Lower lobe of right lung (tissue), 2 donors: ENCODE data around the gene SEZ6L. TPM values are rescaled to one million over a fixed set of nuclear protein-coding genes. Genes with fewer than 3 reads are reported as not detected.

ENCODE experiments used
- ATAC-seq, 2 donors: fragments of 200-7000 bp; cut with Tn5 transposase; one replicate each; pipeline ENCODE4 v1.9.1; 2020 to 2022; ENCODE audit warnings: mild to moderate bottlenecking in 2 of 2, moderate library complexity in 2 of 2
- DNase-seq: peaks from one replicate; pipeline ENCODE4 v3.0.0-alpha.2; 2020
- H3K27ac ChIP-seq: fragments of 200-600 bp; one replicate; pipeline ENCODE4 v1.8.0; 2022
- H3K27me3 ChIP-seq: fragments of 200-600 bp; one replicate; pipeline ENCODE4 v1.8.0; 2022; ENCODE audit warnings: low read depth
- H3K36me3 ChIP-seq: fragments of 200-600 bp; one replicate; pipeline ENCODE4 v1.8.0; 2022; ENCODE audit warnings: mild to moderate bottlenecking
- H3K4me1 ChIP-seq: fragments of 200-600 bp; one replicate; pipeline ENCODE4 v1.8.0; 2022
- H3K4me3 ChIP-seq: fragments of 200-600 bp; one replicate; pipeline ENCODE4 v1.8.0; 2022; ENCODE audit warnings: mild to moderate bottlenecking
- H3K9me3 ChIP-seq: fragments of 200-600 bp; one replicate; pipeline ENCODE4 v1.8.0; 2022
- CTCF ChIP-seq: fragments of 200-600 bp; IDR thresholded peaks from one replicate; pipeline ENCODE4 v1.8.0; 2022; ENCODE audit warnings: antibody characterized with exemption, mild to moderate bottlenecking
- intact Hi-C: fragments of 100-400 bp; cut with DNase I; formaldehyde crosslinking; loops from one replicate; pipeline ENCODE4 v1.11.0; 2022
- total RNA-seq: library from RNA; stranded (reverse); fragmentation: NEBNext Ultra II Directional; extraction: Animal tissue kit (Norgen Biotek cat#: 25700); gene quantifications from one replicate; pipeline ENCODE4 v1.2.1, GENCODE V29; 2021
- donor health status: DM: no; HTN: yes; CAD: no; lungs with severe emphysema.

The SEZ6L gene
- total RNA-seq, 1 donor from 2014 or later, result 0.24 TPM

- DNase-seq (no peak), ATAC-seq (no peak)
- intact Hi-C loops, result no loop called here
- H3K9me3 ChIP-seq, result no peaks in the 10 kb centered on the region
- no peak for TF ChIP-seq CTCF
- no peak overlapping the region for H3K4me3 ChIP-seq
- H3K4me1 ChIP-seq, result no peaks in the 10 kb centered on the region
- peaks cover 11% of the 10 kb centered on the region for H3K27me3 ChIP-seq
- no peak overlapping the region for H3K27ac ChIP-seq
- H3K36me3 ChIP-seq, result no peaks in the 10 kb centered on the region
Measured at GRCh38 chr22:26292667-26292995, 123.4 kb downstream of the SEZ6L start.

GRCh38 chr22:26295563-26296126, 126.4 kb downstream of the SEZ6L start:
- Histone ChIP-seq H3K9me3 (no peaks in the 10 kb centered on the region), H3K27ac (no peak overlapping the region), H3K4me1 (no peaks in the 10 kb centered on the region), H3K27me3 (peaks cover 7% of the 10 kb centered on the region), H3K4me3 (no peak overlapping the region), H3K36me3 (no peaks in the 10 kb centered on the region)
- intact Hi-C loops, result no loop called here
- ATAC-seq (no peak), DNase-seq (no peak)
- no peak for TF ChIP-seq CTCF

DNA sequence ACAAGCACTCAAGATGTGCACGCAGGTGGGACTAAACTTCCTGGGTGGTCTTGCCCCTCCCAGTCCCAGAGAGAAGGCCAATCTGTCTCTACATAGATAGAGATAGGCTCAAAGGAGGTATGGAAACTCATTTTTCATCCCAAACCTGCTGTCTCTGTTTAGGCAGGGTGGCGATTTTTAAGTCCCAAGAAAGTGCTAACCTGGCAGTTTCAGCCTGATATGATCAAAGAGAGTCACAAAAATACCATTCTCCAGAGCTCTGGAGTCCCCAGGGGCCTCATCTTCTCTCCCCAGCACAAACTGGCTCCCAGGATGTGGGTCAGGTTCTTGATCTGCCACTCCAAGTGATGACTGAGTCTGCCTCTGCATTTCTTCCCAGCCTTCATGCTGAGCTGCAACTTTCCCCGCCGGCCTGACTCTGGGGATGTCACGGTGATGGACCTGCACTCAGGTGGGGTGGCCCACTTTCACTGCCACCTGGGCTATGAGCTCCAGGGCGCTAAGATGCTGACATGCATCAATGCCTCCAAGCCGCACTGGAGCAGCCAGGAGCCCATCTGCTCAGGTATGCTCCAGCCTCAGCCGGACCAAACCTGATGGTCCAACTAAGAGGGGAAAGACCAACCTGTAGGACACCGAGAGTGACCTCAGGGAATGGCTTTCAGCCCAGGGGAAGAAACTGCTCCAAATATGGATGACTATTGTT, 129.5 kb downstream of the SEZ6L start:
- no peaks in the 10 kb centered on the region for H3K9me3 ChIP-seq
- intact Hi-C loops, result no loop called here
- TF ChIP-seq CTCF, result no peak
- H3K36me3 ChIP-seq, result no peaks in the 10 kb centered on the region
- no peak overlapping the region for H3K27ac ChIP-seq
- ATAC-seq (no peak), DNase-seq (no peak)
- no peaks in the 10 kb centered on the region for H3K4me1 ChIP-seq
- H3K4me3 ChIP-seq, result no peak overlapping the region
- H3K27me3 ChIP-seq, result peaks cover 20% of the 10 kb centered on the region

- Histone ChIP-seq H3K4me1 (no peaks in the 10 kb centered on the region), H3K36me3 (no peaks in the 10 kb centered on the region), H3K4me3 (no peak overlapping the region), H3K27me3 (peaks cover 28% of the 10 kb centered on the region), H3K9me3 (no peaks in the 10 kb centered on the region), H3K27ac (no peak overlapping the region)
- intact Hi-C loops, result no loop called here
- ATAC-seq, result no peak
- DNase-seq, result no peak
- TF ChIP-seq CTCF, result no peak
Measured at GRCh38 chr22:26302726-26303125, 133.5 kb downstream of the SEZ6L start.

DNA sequence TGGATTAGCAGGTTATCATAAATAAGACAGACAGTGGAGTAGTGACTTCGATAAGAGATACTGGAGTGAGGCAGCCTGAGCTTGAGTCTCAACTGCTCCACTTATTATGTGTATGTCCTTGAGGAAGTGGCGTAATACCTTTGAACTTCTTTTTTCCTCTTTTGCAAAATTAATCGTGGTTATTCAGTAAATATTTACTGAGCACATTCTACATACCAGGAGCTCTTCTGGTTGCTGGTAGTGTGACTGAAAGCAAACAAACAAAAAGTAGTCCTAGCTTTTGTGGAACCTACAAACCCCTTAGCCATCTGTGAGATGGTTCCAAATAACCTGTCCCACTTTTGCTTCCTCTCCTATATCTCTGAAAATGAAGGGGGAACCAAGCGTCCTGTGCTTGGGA, 134.2 kb downstream of the SEZ6L start:
- no peak for TF ChIP-seq CTCF
- intact Hi-C loops, result no loop called here
- Histone ChIP-seq H3K4me1 (no peaks in the 10 kb centered on the region), H3K9me3 (no peaks in the 10 kb centered on the region), H3K27me3 (peaks cover 26% of the 10 kb centered on the region), H3K27ac (no peak overlapping the region), H3K36me3 (no peaks in the 10 kb centered on the region), H3K4me3 (no peak overlapping the region)
- no peak for DNase-seq
- ATAC-seq, result no peak
